Caco-2 (cell line): ENCODE data around the gene MFN1. TPM values are rescaled to one million over a fixed set of nuclear protein-coding genes. Genes with fewer than 3 reads are reported as not detected.

ENCODE experiments used
- BruUV-seq: library from RNA; stranded (reverse); fragments of 400-500 nt; replicated peaks from 2 replicates; lab custom pipeline; 2021; lab: Mats Ljungman, UMichigan
- CTCF ChIA-PET: fragments of 300-600 bp; sonication (Branson Sonifier 250); formaldehyde crosslinking; loops from one replicate; lab custom pipeline; 2022; ENCODE audit warnings: antibody characterized with exemption; lab: Charles Lee
- POLR2A ChIA-PET: fragments of 300-600 bp; sonication (Branson Sonifier 250); formaldehyde crosslinking; loops from one replicate; lab custom pipeline; 2022; ENCODE audit warnings: antibody characterized with exemption; lab: Charles Lee
- DNase-seq, 2 experiments: peaks; one replicate each; pipeline versions ENCODE4 v3.0.0 to v3.0.0-alpha.2; 2020 to 2022
- H3K27me3 ChIP-seq: replicated peaks from 2 replicates; pipeline ENCODE4 v1.6.0; 2011; ENCODE audit warnings: low read length; ENCODE audit not compliant: control insufficient read depth, insufficient read depth
- H3K36me3 ChIP-seq: 2 replicates; pipeline ENCODE4 v1.5.1; 2011; ENCODE audit warnings: low read length; ENCODE audit not compliant: control insufficient read depth, insufficient read depth
- H3K4me1 ChIP-seq: fragments of 250-450 bp; sonication (Bioruptor Pico); 2 replicates; pipeline ENCODE4 v1.5.1; 2020; ENCODE audit warnings: mild to moderate bottlenecking
- H3K4me3 ChIP-seq: 2 replicates; pipeline ENCODE4 v1.5.1; 2011; ENCODE audit warnings: low read depth, mild to moderate bottlenecking, control low read depth, low read length
- H3K9me3 ChIP-seq: fragments of 250-450 bp; sonication (Bioruptor Pico); 2 replicates; pipeline ENCODE4 v1.5.1; 2020; ENCODE audit warnings: mild to moderate bottlenecking, moderate library complexity
- H3K27ac Mint-ChIP-seq: one replicate; pipeline ENCODE4 v1.8.0; 2022; ENCODE audit warnings: mixed read lengths; ENCODE audit not compliant: unreplicated experiment
- H3K27me3 Mint-ChIP-seq: one replicate; pipeline ENCODE4 v1.8.0; 2022; ENCODE audit warnings: mixed read lengths; ENCODE audit not compliant: insufficient read depth, unreplicated experiment
- H3K36me3 Mint-ChIP-seq: one replicate; pipeline ENCODE4 v1.8.0; 2022; ENCODE audit warnings: mild to moderate bottlenecking, mixed read lengths; ENCODE audit not compliant: insufficient read depth, unreplicated experiment
- H3K4me1 Mint-ChIP-seq: one replicate; pipeline ENCODE4 v1.8.0; 2022; ENCODE audit warnings: low read depth, mixed read lengths; ENCODE audit not compliant: unreplicated experiment
- H3K4me3 Mint-ChIP-seq: one replicate; pipeline ENCODE4 v1.8.0; 2022; ENCODE audit warnings: mild to moderate bottlenecking, moderate library complexity, mixed read lengths; ENCODE audit not compliant: unreplicated experiment
- H3K9me3 Mint-ChIP-seq: one replicate; pipeline ENCODE4 v1.8.0; 2022; ENCODE audit warnings: mixed read lengths; ENCODE audit not compliant: unreplicated experiment
- CTCF ChIP-seq, 2 experiments: fragments of 200-600 bp in 1 of 2; IDR thresholded peaks; 1 replicate in 1 of 2; 2 replicates in 1 of 2; pipeline versions ENCODE4 v1.5.1 to v1.8.0; 2011 to 2022; ENCODE audit warnings: antibody characterized with exemption in 1 of 2, control low read depth in 1 of 2, inconsistent platforms in 1 of 2, low read depth in 1 of 2, low read length in 1 of 2, mild to moderate bottlenecking in 1 of 2, moderate library complexity in 1 of 2; ENCODE audit not compliant: insufficient read depth in 1 of 2, severe bottlenecking in 1 of 2, unreplicated experiment in 1 of 2
- intact Hi-C: fragments of 100-400 bp; cut with micrococcal nuclease; formaldehyde crosslinking; loops from one replicate; pipeline ENCODE4 v1.10.0; 2022; ENCODE audit not compliant: unreplicated experiment
- total RNA-seq: library from RNA; stranded (reverse); gene quantifications from 2 replicates; pipeline ENCODE4 v1.2.3, GENCODE V29; 2022

MFN1 gene
- total RNA-seq, 1 experiment from 2014 or later = 53.9 TPM

- no peaks in the 10 kb centered on the region for H3K9me3 Mint-ChIP-seq
- no peaks in the 10 kb centered on the region for H3K27me3 ChIP-seq
- no peak for TF ChIP-seq CTCF (IDR thresholded peaks at IDR 0.05; ENCODE audit: insufficient read depth in 1 of 2, low read depth in 1 of 2, low read length in 1 of 2, severe bottlenecking in 1 of 2, unreplicated experiment in 1 of 2)
- H3K36me3 ChIP-seq = no peaks in the 10 kb centered on the region
- intact Hi-C loops = no loop called here
- H3K4me1 Mint-ChIP-seq = no peaks in the 10 kb centered on the region
- H3K4me3 ChIP-seq = no peak overlapping the region
- H3K36me3 Mint-ChIP-seq = no peaks in the 10 kb centered on the region
- H3K9me3 ChIP-seq = no peaks in the 10 kb centered on the region
- ChIA-PET CTCF (no interaction called here), POLR2A (no interaction called here)
- DNase-seq = no peak
- no peak overlapping the region for H3K4me3 Mint-ChIP-seq
- no TSS peak for BruUV-seq
- peaks cover 3% of the 10 kb centered on the region for H3K27me3 Mint-ChIP-seq
- no peak overlapping the region for H3K27ac Mint-ChIP-seq
- H3K4me1 ChIP-seq = no peaks in the 10 kb centered on the region
Observed at GRCh38 chr3:179432021-179432420, 84.5 kb downstream of the MFN1 start.

GRCh38 chr3:179432451-179432850 lies 84.9 kb downstream of the MFN1 start:
- intact Hi-C loops = no loop called here
- H3K4me3 ChIP-seq = no peak overlapping the region
- no peaks in the 10 kb centered on the region for H3K27me3 ChIP-seq
- H3K27me3 Mint-ChIP-seq = peaks cover 3% of the 10 kb centered on the region
- no peak for TF ChIP-seq CTCF (IDR thresholded peaks at IDR 0.05; ENCODE audit: insufficient read depth in 1 of 2, low read depth in 1 of 2, low read length in 1 of 2, severe bottlenecking in 1 of 2, unreplicated experiment in 1 of 2)
- H3K9me3 Mint-ChIP-seq = no peaks in the 10 kb centered on the region
- H3K9me3 ChIP-seq = no peaks in the 10 kb centered on the region
- H3K27ac Mint-ChIP-seq = no peak overlapping the region
- H3K4me3 Mint-ChIP-seq = no peak overlapping the region
- DNase-seq = no peak
- no peaks in the 10 kb centered on the region for H3K36me3 Mint-ChIP-seq
- POLR2A ChIA-PET = no interaction called here
- no peaks in the 10 kb centered on the region for H3K4me1 Mint-ChIP-seq
- CTCF ChIA-PET = no interaction called here
- H3K4me1 ChIP-seq = no peaks in the 10 kb centered on the region
- no TSS peak for BruUV-seq
- H3K36me3 ChIP-seq = no peaks in the 10 kb centered on the region

- Histone ChIP-seq H3K4me3 (no peak overlapping the region), H3K4me1 (no peaks in the 10 kb centered on the region), H3K36me3 (no peaks in the 10 kb centered on the region), H3K27me3 (no peaks in the 10 kb centered on the region), H3K9me3 (no peaks in the 10 kb centered on the region)
- ChIA-PET POLR2A (no interaction called here), CTCF (no interaction called here)
- no peaks in the 10 kb centered on the region for H3K9me3 Mint-ChIP-seq
- H3K36me3 Mint-ChIP-seq = no peaks in the 10 kb centered on the region
- no peak for DNase-seq
- H3K4me1 Mint-ChIP-seq = peaks cover 9% of the 10 kb centered on the region
- H3K4me3 Mint-ChIP-seq = no peak overlapping the region
- peaks cover 3% of the 10 kb centered on the region for H3K27me3 Mint-ChIP-seq
- no peak for TF ChIP-seq CTCF (IDR thresholded peaks at IDR 0.05; ENCODE audit: insufficient read depth in 1 of 2, low read depth in 1 of 2, low read length in 1 of 2, severe bottlenecking in 1 of 2, unreplicated experiment in 1 of 2)
- BruUV-seq = no TSS peak
- H3K27ac Mint-ChIP-seq = no peak overlapping the region
- intact Hi-C loops = no loop called here
Observed at GRCh38 chr3:179436517-179436916, 89.0 kb downstream of the MFN1 start.
